Measurements from ENCODE around the gene PPP1R18. TPM values are rescaled to one million over a fixed set of nuclear protein-coding genes. Genes with fewer than 3 reads are reported as not detected.
A peak's percentile ranks its signal among the peaks of the same experiment; 100 is the strongest.

Gene PPP1R18
- total and polyA plus RNA-seq, 4 donors, result 28.2 to 155 (median 66.6) TPM

DNA sequence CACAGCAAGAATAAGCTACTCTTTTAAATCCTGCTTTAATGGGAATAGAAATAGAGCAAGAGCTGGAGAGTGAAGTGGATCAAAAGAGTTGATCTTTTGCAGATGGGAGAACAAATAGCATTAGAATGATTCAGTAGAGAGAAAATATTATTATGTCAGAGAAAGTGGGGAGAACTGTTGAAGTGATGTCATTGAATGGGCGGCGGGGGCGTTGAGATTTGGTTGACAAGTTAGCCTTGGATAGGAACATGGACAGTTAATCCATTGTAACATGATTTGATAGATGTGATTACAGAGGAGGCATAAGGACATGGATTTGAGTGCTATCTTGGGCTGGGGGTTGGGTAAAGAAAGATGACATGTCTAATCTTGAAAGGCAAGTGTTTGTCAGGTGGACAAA is 50.6 kb downstream of the PPP1R18 start:
- peaks cover 5 to 27% (median 14%) of the 10 kb centered on the region in 4 donors for H3K36me3 ChIP-seq (ENCODE audit: control insufficient read depth in 4 of 4, insufficient read depth in 4 of 4, low read length in 4 of 4)
- ATAC-seq (ENCODE audit: insufficient read depth, low FRiP score), result no peak
- no peaks in the 10 kb centered on the region for H3K4me1 ChIP-seq (ENCODE audit: control insufficient read depth in 5 of 5, insufficient read depth in 5 of 5, low read length in 5 of 5)
- H3K27ac ChIP-seq (ENCODE audit: low read depth in 1 of 2, low read length in 1 of 2), result no peak overlapping the region
- H3K9ac ChIP-seq (ENCODE audit: insufficient read depth in 1 of 2, low read length in 2 of 2), result no peak overlapping the region
- H3K4me3 ChIP-seq, result no peak overlapping the region
- H3K27me3 ChIP-seq (ENCODE audit: control insufficient read depth in 3 of 3, insufficient read depth in 3 of 3, low read length in 2 of 3), result no peaks in the 10 kb centered on the region
- H3K9me3 ChIP-seq (ENCODE audit: control insufficient read depth in 4 of 4, insufficient read depth in 3 of 4, low read length in 3 of 4), result no peaks in the 10 kb centered on the region
- no peak for DNase-seq
- WGBS, 2 donors, result 97% methylated on average over 3 of the region's 3 CpGs
- TF ChIP-seq, protein P1, sequence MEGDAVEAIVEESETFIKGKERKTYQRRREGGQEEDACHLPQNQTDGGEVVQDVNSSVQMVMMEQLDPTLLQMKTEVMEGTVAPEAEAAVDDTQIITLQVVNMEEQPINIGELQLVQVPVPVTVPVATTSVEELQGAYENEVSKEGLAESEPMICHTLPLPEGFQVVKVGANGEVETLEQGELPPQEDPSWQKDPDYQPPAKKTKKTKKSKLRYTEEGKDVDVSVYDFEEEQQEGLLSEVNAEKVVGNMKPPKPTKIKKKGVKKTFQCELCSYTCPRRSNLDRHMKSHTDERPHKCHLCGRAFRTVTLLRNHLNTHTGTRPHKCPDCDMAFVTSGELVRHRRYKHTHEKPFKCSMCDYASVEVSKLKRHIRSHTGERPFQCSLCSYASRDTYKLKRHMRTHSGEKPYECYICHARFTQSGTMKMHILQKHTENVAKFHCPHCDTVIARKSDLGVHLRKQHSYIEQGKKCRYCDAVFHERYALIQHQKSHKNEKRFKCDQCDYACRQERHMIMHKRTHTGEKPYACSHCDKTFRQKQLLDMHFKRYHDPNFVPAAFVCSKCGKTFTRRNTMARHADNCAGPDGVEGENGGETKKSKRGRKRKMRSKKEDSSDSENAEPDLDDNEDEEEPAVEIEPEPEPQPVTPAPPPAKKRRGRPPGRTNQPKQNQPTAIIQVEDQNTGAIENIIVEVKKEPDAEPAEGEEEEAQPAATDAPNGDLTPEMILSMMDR (IDR thresholded peaks at IDR 0.05; ENCODE audit: control extremely low read depth, extremely low read depth), result no peak

DNA sequence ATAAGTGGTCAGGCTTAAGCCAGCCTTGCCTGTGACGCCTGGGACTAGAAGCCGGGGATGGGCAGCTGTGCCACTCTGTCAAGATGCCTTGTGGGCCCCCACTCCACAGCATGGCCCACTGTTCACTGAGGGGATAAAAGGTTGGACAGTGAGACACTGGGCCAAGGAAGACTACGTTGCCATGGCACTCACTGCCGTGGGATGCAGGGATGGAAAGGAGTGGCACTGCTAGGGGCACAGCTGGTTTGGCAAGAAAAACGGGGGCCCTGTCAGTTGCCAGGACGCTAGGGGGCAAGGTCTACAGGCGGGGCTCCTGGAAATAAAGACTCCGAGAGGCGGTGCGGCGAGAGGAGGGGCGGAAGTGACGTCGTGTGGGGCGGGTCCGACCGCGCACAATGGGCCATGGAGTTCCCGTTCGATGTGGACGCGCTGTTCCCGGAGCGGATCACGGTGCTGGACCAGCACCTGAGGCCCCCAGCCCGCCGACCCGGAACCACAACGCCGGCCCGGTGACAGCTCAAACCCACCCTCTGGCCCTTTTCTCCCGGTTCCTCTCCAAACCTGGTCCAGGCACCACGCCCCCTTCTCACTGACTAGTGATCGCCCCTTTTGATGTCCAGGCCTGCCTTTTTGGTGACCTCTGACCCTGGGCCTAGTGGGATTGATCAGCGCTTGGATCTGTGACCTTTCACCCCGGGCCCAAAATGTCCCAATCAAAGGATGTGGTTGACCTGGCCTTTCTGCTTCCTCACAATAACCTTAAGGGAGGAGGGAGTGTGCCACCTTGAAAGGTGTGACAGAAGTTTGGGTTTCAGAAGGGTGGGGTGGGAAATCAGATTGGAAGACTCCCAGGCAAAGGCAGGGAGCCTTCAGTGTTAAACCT is 59.7 kb downstream of the PPP1R18 start, which contains the start of gene ATAT1:
TSS of gene ATAT1 (plus strand) at position 391 of the 883 bp plus-strand sequence.
- TF ChIP-seq, protein P1 (IDR thresholded peaks at IDR 0.05; ENCODE audit: control extremely low read depth, extremely low read depth), result peak; percentile 13
- Histone ChIP-seq H3K27ac (ENCODE audit: low read depth in 1 of 2, low read length in 1 of 2) (peak within 1 kb of the TSS; percentile 82 to 92), H3K4me3 (peak within 1 kb of the TSS; percentile 56), H3K27me3 (ENCODE audit: control insufficient read depth in 3 of 3, insufficient read depth in 3 of 3, low read length in 2 of 3) (no peaks in the 10 kb centered on the region), H3K9me3 (ENCODE audit: control insufficient read depth in 4 of 4, insufficient read depth in 3 of 4, low read length in 3 of 4) (no peaks in the 10 kb centered on the region), H3K4me1 (ENCODE audit: control insufficient read depth in 5 of 5, insufficient read depth in 5 of 5, low read length in 5 of 5) (peaks cover 0 to 17% (median 5%) of the 10 kb centered on the region in 5 donors), H3K9ac (ENCODE audit: insufficient read depth in 1 of 2, low read length in 2 of 2) (peak within 1 kb of the TSS; percentile 99), H3K36me3 (ENCODE audit: control insufficient read depth in 4 of 4, insufficient read depth in 4 of 4, low read length in 4 of 4) (peaks cover 19 to 56% (median 23%) of the 10 kb centered on the region in 4 donors)
- ATAC-seq (ENCODE audit: insufficient read depth, low FRiP score), result peak; percentile 83
- DNase-seq, result peak; percentile 90 to 92 (median 90)
- 3 to 5% methylated on average over 35 to 36 of the region's 36 CpGs for WGBS, 2 donors

Small RNA genes lying within 50 kb of the gene (small RNA-seq; reads per million reads assigned to genes)
- gene RF00019 (ENCODE audit: low replicate concordance), result not detected

Other genes with a start within 250 kb of the PPP1R18 start
- 100 to 1,000 TPM; 502 to 611 TPM for gene HLA-E, start 197.1 kb downstream of the PPP1R18 start, total RNA-seq
- gene HLA-E, start 197.1 kb downstream of the PPP1R18 start, polyA plus RNA-seq, result 1,000 to 10,000 TPM in 1 of 2 donors, 100 to 1,000 TPM in 1; 618 to 1,209 TPM
- gene GNL1, start 130.2 kb downstream of the PPP1R18 start, total RNA-seq, result 10 to 100 TPM; 42.0 to 67.3 TPM
- gene GNL1, start 130.2 kb downstream of the PPP1R18 start, polyA plus RNA-seq, result 10 to 100 TPM; 41.0 to 68.5 TPM
- gene PRR3, start 129.3 kb downstream of the PPP1R18 start, total RNA-seq, result 10 to 100 TPM in 1 of 2 donors, 1 to 10 TPM in 1; 8.4 to 10.9 TPM
- 10 to 100 TPM in 1 of 2 donors, 1 to 10 TPM in 1; 8.6 to 11.5 TPM for gene PRR3, start 129.3 kb downstream of the PPP1R18 start, polyA plus RNA-seq
- gene ABCF1, start 115.2 kb downstream of the PPP1R18 start, total RNA-seq, result 10 to 100 TPM; 28.8 to 55.4 TPM
- 10 to 100 TPM; 25.8 to 43.5 TPM for gene ABCF1, start 115.2 kb downstream of the PPP1R18 start, polyA plus RNA-seq
- gene PPP1R10, start 69.4 kb downstream of the PPP1R18 start, total RNA-seq, result 10 to 100 TPM; 36.9 to 73.4 TPM
- gene PPP1R10, start 69.4 kb downstream of the PPP1R18 start, polyA plus RNA-seq, result 10 to 100 TPM; 21.5 to 22.1 TPM
- 10 to 100 TPM; 24.9 to 57.2 TPM for gene MRPS18B, start 68.8 kb downstream of the PPP1R18 start, total RNA-seq
- gene MRPS18B, start 68.8 kb downstream of the PPP1R18 start, polyA plus RNA-seq, result 10 to 100 TPM; 50.1 to 81.5 TPM
- gene ATAT1, start 59.8 kb downstream of the PPP1R18 start, total RNA-seq, result 10 to 100 TPM; 10.1 to 13.3 TPM
- gene ATAT1, start 59.8 kb downstream of the PPP1R18 start, polyA plus RNA-seq, result 1 to 10 TPM; 5.5 to 5.6 TPM
- gene C6orf136, start 39.5 kb downstream of the PPP1R18 start, total RNA-seq, result 10 to 100 TPM in 1 of 2 donors, 1 to 10 TPM in 1; 5.1 to 17.4 TPM
- 10 to 100 TPM in 1 of 2 donors, 1 to 10 TPM in 1; 9.2 to 26.0 TPM for gene C6orf136, start 39.5 kb downstream of the PPP1R18 start, polyA plus RNA-seq
- gene DHX16, start 13.6 kb downstream of the PPP1R18 start, total RNA-seq, result 10 to 100 TPM; 28.7 to 31.7 TPM
- gene DHX16, start 13.6 kb downstream of the PPP1R18 start, polyA plus RNA-seq, result 10 to 100 TPM; 23.4 to 31.4 TPM
- gene NRM, start 4.3 kb upstream of the PPP1R18 start, total RNA-seq, result 10 to 100 TPM in 1 of 2 donors, 1 to 10 TPM in 1; 5.1 to 15.9 TPM
- gene NRM, start 4.3 kb upstream of the PPP1R18 start, polyA plus RNA-seq, result 10 to 100 TPM; 16.0 to 18.7 TPM
- gene MDC1, start 30.6 kb upstream of the PPP1R18 start, total RNA-seq, result 10 to 100 TPM; 13.7 to 34.0 TPM
- gene MDC1, start 30.6 kb upstream of the PPP1R18 start, polyA plus RNA-seq, result 10 to 100 TPM in 1 of 2 donors, 1 to 10 TPM in 1; 9.9 to 11.0 TPM
- 100 to 1,000 TPM; 292 to 403 TPM for gene TUBB, start 33.7 kb upstream of the PPP1R18 start, total RNA-seq
- 100 to 1,000 TPM; 171 to 303 TPM for gene TUBB, start 33.7 kb upstream of the PPP1R18 start, polyA plus RNA-seq
- 100 to 1,000 TPM in 1 of 2 donors, 10 to 100 TPM in 1; 88.0 to 171 TPM for gene FLOT1, start 56.0 kb upstream of the PPP1R18 start, total RNA-seq
- gene FLOT1, start 56.0 kb upstream of the PPP1R18 start, polyA plus RNA-seq, result 100 to 1,000 TPM; 205 to 474 TPM
- 10 to 100 TPM; 16.7 to 37.4 TPM for gene IER3, start 57.9 kb upstream of the PPP1R18 start, total RNA-seq
- 100 to 1,000 TPM in 1 of 2 donors, 10 to 100 TPM in 1; 97.9 to 302 TPM for gene IER3, start 57.9 kb upstream of the PPP1R18 start, polyA plus RNA-seq
- gene DDR1, start 197.9 kb upstream of the PPP1R18 start, total RNA-seq, result 100 to 1,000 TPM; 124 to 134 TPM
- 10 to 100 TPM; 39.5 to 72.4 TPM for gene DDR1, start 197.9 kb upstream of the PPP1R18 start, polyA plus RNA-seq
- gene GTF2H4, start 221.6 kb upstream of the PPP1R18 start, total RNA-seq, result 10 to 100 TPM; 31.1 to 37.2 TPM
- gene GTF2H4, start 221.6 kb upstream of the PPP1R18 start, polyA plus RNA-seq, result 10 to 100 TPM; 25.3 to 31.0 TPM
- gene VARS2, start 227.6 kb upstream of the PPP1R18 start, total RNA-seq, result 10 to 100 TPM; 17.4 to 32.2 TPM
- gene VARS2, start 227.6 kb upstream of the PPP1R18 start, polyA plus RNA-seq, result 10 to 100 TPM; 18.8 to 38.4 TPM
- 100 to 1,000 TPM in 1 of 2 donors, 10 to 100 TPM in 1; 65.4 to 374 TPM for gene SFTA2, start 245.5 kb upstream of the PPP1R18 start, total RNA-seq
- gene SFTA2, start 245.5 kb upstream of the PPP1R18 start, polyA plus RNA-seq, result 1,000 to 10,000 TPM in 1 of 2 donors, 100 to 1,000 TPM in 1; 771 to 2,392 TPM

All from lung (tissue), 13 donors.